ENCODE results near the gene STATH.
"Not testable (repeated sequence)": the region's sequence is repeated elsewhere in the genome, so short reads cannot be mapped to it uniquely, and the experiment has no call there.

Gene STATH, protein sequence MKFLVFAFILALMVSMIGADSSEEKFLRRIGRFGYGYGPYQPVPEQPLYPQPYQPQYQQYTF

DNA sequence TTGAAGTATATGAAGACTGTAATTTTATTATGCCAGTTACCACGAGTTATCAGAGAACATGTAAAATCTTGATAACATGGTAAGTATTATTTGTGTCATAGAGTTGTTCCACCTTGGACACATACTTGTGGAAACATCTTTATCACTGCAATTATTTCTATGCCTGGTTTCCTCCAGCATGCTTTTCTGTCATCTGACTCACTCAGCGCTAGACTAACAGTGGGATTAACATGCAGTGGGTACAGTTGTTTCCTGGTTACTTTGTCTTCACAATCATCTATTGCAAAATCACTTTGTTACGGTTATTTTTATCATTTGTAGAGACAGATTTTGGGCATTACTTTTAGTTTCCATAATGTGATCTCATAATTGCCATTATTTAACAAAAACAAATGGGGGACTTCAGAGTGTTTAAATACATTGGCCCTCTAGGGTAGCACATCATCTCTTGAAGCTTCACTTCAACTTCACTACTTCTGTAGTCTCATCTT is at the start of gene STATH:
Gene STATH, plus strand, starts transcription at position 441 of the 491 bp plus-strand sequence. CDS start 2,472 bp downstream, outside the sequence.
- no peak for DNase-seq (ENCODE audit: low read depth)

GRCh38 chr4:69951602-69952001 is 44.2 kb upstream of the STATH start:
- no peak for DNase-seq (ENCODE audit: low read depth)

DNA sequence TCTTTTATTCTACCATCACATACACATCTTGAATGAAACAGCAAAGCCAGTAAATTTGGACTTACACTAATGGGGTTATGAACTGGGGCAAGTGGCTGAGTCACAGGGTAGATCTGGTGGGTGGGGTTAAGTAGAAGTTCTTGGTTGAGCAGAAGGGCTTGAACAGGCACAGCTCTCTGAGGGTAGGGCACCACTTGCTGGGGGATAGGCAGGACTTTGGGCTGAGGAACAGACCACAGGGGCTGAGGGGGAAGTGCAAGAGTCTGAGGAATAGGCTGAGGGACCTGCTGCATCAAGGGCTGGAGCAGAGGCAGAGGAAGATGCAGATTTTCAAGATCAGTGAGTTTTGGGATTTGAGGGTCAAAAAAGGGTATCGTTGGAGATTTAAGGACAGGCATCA is 38.6 kb upstream of the STATH start:
- DNase-seq (ENCODE audit: low read depth) = no peak

- no peak for DNase-seq (ENCODE audit: low read depth)
These were observed 30.1 kb upstream of the STATH start, which contains the start of gene CSN2 for GRCh38 chr4:69965628-69966027. TSS of gene CSN2 (minus strand) at chr4:69965728. CDS start at chr4:69960995, 4,733 bp downstream.

DNA sequence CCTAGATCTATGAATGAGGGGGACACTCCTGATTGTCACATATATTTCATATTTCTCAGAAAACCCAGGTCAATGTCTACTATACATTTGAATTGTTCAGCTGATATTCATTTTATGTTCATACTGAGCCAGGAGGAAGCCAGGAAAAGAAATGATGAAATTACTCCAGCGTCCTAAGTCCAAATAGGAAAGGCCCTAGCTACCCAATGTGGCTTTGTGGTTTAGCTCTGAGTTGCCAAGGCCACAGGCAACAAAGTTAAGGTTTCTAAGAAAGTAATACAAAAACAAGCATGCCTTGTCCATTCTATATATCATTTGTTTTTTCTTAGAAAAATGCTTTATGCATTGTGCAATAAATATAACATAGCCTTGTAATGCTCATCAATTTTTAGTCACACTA is 25.7 kb upstream of the STATH start:
- DNase-seq (ENCODE audit: low read depth) = no peak

DNA sequence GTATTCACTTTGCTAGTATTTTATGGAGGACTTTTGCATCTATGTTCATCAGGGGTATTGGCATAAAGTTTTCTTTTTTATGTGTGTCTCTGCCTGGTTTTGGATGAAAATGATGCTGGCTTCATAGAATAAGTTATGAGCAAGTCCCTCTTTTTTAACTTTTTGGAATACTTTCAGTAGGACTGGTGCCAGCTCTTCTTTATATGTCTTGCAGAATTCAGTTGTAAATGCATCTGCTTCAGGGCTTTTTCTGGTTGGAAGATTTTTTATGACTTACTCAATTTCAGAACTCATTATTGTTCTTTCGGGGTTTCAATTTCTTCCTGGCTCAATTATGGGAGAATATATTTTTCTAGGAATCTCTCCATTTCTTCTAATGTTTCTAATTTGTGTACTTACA is 21.1 kb upstream of the STATH start:
- no peak for DNase-seq (ENCODE audit: low read depth)

DNA sequence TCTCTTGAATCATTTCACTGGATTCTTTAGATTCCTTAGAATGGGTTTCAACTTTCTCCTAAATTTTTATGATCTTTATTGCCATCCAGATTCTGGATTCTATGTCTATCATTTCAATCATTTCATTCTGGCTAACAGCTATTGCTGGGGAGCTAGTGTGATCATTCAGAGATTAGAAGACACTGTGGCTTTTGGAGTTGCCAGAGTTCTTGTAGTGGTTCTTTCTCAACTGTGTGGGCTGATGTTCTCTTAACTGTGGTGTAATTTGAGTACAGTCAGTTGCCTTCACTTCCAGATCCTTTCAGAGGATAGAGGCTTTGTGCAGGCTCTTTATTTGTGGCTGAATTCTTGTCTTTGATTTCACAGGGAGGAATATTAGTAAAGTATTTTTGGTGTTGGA is 18.2 kb upstream of the STATH start:
- DNase-seq (ENCODE audit: low read depth) = no peak

- no peak for DNase-seq (ENCODE audit: low read depth)
These were observed 11.7 kb upstream of the STATH start for GRCh38 chr4:69984030-69984443.

- no peak for DNase-seq (ENCODE audit: low read depth)
These were observed 9.1 kb upstream of the STATH start for GRCh38 chr4:69986663-69987062.

DNA sequence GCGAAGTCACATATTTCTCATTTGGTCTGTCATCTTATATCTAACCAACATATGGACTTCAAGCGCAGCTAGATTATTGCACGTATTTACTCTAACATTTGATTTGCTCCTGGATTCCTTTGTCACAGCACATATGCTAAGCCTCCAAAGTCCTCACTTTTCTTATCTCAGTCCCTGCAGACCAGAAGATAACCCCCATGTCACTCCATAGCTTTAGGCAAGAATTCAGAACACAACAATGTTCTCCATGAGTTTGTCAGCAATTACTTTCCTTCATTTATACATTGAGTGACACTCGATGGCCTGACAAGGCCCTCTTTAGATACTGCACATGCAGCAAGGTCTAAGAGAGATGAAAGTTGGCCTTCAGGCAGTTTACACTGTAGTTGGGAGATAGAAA is 4.8 kb upstream of the STATH start:
- no peak for DNase-seq (ENCODE audit: low read depth)

- no peak for DNase-seq (ENCODE audit: low read depth)
These were observed 984 bp upstream of the STATH start for GRCh38 chr4:69994782-69995181.

- DNase-seq (ENCODE audit: low read depth) = no peak
These were observed 3.7 kb downstream of the STATH start for GRCh38 chr4:69999420-69999819.

DNA sequence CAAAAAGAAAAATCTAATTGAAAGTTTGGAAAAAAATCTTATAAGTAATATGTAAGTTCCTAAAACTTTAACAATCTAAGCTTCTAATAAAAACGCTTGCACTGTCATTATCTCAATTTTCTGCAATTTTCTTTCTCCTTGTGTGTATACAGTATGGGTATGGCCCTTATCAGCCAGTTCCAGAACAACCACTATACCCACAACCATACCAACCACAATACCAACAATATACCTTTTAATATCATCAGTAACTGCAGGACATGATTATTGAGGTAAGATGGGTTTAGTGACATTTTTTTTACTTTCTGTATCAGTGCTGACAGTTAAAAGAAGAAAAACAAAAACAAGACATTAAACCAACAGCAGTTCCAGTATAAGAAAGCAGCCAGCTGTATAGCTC is 4.9 kb downstream of the STATH start:
- no peak for DNase-seq (ENCODE audit: low read depth)

GRCh38 chr4:70002507-70002906 is 6.7 kb downstream of the STATH start:
- DNase-seq (ENCODE audit: low read depth) = no peak

GRCh38 chr4:70008771-70009170 is 13.0 kb downstream of the STATH start:
- DNase-seq (ENCODE audit: low read depth) = no peak

- DNase-seq (ENCODE audit: low read depth) = not testable (repeated sequence)
These were observed 23.2 kb downstream of the STATH start for GRCh38 chr4:70019006-70019405.

DNA sequence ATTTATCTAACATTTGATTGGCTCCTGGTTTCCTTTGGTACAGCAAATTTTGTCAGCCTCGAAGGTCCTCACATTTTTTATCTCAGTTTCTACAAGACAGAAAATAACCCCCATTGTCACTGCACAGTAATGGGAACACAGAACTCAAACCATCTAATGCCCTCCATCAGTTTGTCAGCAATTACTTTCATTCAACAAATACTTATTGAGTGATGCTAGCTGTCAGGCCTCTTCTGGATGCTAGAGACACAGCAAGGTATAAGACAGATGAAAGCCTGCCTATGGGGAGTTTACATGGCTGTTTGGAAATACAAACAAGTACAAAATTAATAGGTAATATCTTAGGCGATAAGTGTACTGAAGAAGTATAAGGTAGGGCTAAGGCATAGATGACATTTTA is 27.5 kb downstream of the STATH start:
- DNase-seq (ENCODE audit: low read depth) = no peak

- DNase-seq (ENCODE audit: low read depth) = no peak
These were observed 31.2 kb downstream of the STATH start for GRCh38 chr4:70027011-70027410.

GRCh38 chr4:70028159-70028558 is 32.4 kb downstream of the STATH start, which contains the start of gene HTN3:
TSS of gene HTN3 (plus strand) at chr4:70028459. CDS start at chr4:70030741, 2,282 bp downstream.
- not testable (repeated sequence) for DNase-seq (ENCODE audit: low read depth)

- DNase-seq (ENCODE audit: low read depth) = not testable (repeated sequence)
These were observed 41.8 kb downstream of the STATH start for GRCh38 chr4:70037559-70037958.

DNA sequence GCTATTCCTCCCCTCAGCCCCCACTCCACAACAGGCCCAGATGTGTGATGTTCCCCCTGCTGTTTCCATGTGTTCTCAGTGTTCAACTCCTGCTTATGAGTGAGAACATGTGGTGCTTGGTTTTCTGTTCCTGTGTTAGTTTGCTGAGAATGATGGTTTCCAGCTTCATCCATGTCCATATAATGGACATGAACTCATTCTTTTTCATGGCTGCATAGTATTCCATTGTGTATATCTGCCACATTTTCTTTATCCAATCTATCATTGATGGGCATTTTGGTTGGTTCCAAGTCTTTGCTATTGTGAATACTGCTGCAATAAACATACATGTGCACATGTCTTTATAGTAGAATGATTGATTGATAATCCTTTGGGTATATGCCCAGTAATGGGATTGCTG is 44.2 kb downstream of the STATH start:
- not testable (repeated sequence) for DNase-seq (ENCODE audit: low read depth)

DNA sequence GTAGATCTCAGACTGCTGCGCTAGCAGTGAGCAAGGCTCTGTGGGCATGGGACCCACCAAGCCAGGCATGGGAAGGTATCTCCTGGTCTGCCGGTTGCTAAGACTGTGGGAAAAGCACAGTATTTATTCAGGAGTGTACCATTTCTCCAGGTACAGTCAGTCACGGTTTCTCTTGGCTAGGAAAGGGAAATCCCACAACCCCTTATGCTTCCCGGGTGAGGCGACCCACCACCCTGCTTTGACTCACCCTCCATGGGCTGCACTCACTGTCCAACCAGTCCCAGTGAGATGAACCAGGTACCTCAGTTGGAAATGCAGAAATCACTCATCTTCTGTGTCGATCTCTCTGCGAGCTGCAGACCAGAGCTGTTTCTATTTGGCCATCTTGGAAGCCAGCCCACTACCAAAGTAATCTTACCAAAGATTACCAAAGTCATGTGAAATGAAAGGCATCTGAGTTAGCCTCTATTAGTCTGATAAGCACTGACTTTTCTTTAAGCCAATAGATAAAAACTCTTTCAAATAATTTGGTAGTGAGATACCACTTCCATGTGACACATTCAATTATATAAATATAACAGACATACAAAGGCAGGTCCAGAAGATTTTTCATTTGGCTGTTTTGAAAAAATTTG is 46.0 kb downstream of the STATH start:
- DNase-seq (ENCODE audit: low read depth) = no peak

GRCh38 chr4:70050138-70050537 is 54.4 kb downstream of the STATH start, which contains the start of gene HTN1:
TSS of gene HTN1 (plus strand) at chr4:70050438. CDS start at chr4:70053077, 2,639 bp downstream.
- DNase-seq (ENCODE audit: low read depth) = not testable (repeated sequence)

All from stimulated activated CD4-positive, alpha-beta T cell treated with anti-CD3 and anti-CD28 coated beads, Interleukin-2, amount 100 ng/mL, for 4 hours (primary cell).